Uterus (tissue), 4 donors: ENCODE measurements around the gene ATP5ME. TPM values are rescaled to one million over a fixed set of nuclear protein-coding genes. Genes with fewer than 3 reads are reported as not detected.
"Not testable (repeated sequence)": the region's sequence is repeated elsewhere in the genome, so short reads cannot be mapped to it uniquely, and the experiment has no call there.

Experiments used
- DNase-seq, 2 donors: peaks; one replicate each; pipeline ENCODE4 v3.0.0-alpha.2; 2019 to 2020
- H3K27ac ChIP-seq, 2 donors: fragments of 200-600 bp; sonication (generic); 1 replicate in 1 of 2; 2 replicates in 1 of 2; pipeline ENCODE4 v1.5.1; 2016 to 2018
- H3K27me3 ChIP-seq, 2 donors: fragments of 200-600 bp; sonication (generic); one replicate each; pipeline ENCODE4 v1.5.1; 2018 to 2019; ENCODE audit warnings: control low read depth in 1 of 2
- H3K36me3 ChIP-seq, 2 donors: fragments of 200-600 bp; sonication (generic); one replicate each; pipeline ENCODE4 v1.5.1; 2019; ENCODE audit warnings: control low read depth in 1 of 2
- H3K4me1 ChIP-seq, 2 donors: fragments of 200-600 bp; sonication (generic); one replicate each; pipeline ENCODE4 v1.5.1; 2018 to 2019; ENCODE audit warnings: control low read depth in 1 of 2
- H3K4me3 ChIP-seq, 2 donors: fragments of 200-600 bp; sonication (generic); 1 replicate in 1 of 2; 2 replicates in 1 of 2; pipeline ENCODE4 v1.5.1; 2018 to 2019; ENCODE audit warnings: mild to moderate bottlenecking in 1 of 2
- H3K9me3 ChIP-seq, 2 donors: fragments of 200-600 bp; sonication (generic); one replicate each; pipeline ENCODE4 v1.5.1; 2019; ENCODE audit warnings: control low read depth in 1 of 2
- POLR2A ChIP-seq, 2 donors: fragments of 450-650 bp; IDR thresholded peaks; one replicate each; pipeline ENCODE4 v1.6.1; 2016; ENCODE audit warnings: antibody characterized with exemption in 2 of 2, mild to moderate bottlenecking in 1 of 2, moderate library complexity in 1 of 2
- intact Hi-C: fragments of 100-400 bp; cut with DNase I; formaldehyde crosslinking; loops from one replicate; pipeline ENCODE4 v1.15.1; 2023; ENCODE audit warnings: low total_unique reads
- total RNA-seq, 4 donors: library from RNA; depleted of rRNA in 3 of 4; stranded (reverse); fragments of >200 nt in 3 of 4; gene quantifications; one replicate each; pipeline versions ENCODE4 v1.1.0 to v1.2.4, GENCODE V29; 2014 to 2023
- TF ChIP-seq, protein P1 (sequence below), 4 experiments: fragments of 200-600 bp in 2 of 4; fragments of 450-650 bp in 2 of 4; sonication (generic) in 2 of 4; IDR thresholded peaks; one replicate each; pipeline ENCODE4 v1.5.1; 2016 to 2019; ENCODE audit warnings: antibody characterized with exemption in 4 of 4, mild to moderate bottlenecking in 2 of 4, moderate library complexity in 1 of 4
- donor health status: DM: yes; HTN: yes; CAD: no.

Gene ATP5ME
- total RNA-seq, 4 donors from 2014 or later = 24.1 to 168 (median 64.2) TPM

DNA sequence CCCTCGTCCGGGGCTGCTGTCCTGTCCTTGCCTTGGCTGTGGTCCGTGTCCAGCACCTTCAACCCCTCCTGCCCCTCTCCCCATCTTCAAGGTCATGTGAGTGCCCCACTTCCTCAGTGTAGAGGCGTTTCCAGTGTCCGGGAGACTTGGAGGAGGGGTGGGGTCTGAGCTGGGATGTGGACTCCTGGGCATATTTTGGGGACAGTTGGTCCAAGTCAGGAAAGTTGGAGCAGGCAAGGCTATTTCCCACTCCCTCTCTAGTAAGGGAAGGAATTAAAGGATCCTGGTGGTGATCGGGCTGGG, 34.5 kb upstream of the ATP5ME start:
- TF ChIP-seq POLR2A (IDR thresholded peaks at IDR 0.05) = no peak
- TF ChIP-seq, protein P1, sequence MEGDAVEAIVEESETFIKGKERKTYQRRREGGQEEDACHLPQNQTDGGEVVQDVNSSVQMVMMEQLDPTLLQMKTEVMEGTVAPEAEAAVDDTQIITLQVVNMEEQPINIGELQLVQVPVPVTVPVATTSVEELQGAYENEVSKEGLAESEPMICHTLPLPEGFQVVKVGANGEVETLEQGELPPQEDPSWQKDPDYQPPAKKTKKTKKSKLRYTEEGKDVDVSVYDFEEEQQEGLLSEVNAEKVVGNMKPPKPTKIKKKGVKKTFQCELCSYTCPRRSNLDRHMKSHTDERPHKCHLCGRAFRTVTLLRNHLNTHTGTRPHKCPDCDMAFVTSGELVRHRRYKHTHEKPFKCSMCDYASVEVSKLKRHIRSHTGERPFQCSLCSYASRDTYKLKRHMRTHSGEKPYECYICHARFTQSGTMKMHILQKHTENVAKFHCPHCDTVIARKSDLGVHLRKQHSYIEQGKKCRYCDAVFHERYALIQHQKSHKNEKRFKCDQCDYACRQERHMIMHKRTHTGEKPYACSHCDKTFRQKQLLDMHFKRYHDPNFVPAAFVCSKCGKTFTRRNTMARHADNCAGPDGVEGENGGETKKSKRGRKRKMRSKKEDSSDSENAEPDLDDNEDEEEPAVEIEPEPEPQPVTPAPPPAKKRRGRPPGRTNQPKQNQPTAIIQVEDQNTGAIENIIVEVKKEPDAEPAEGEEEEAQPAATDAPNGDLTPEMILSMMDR (IDR thresholded peaks at IDR 0.05) = no peak
- Histone ChIP-seq H3K4me1 (peaks cover 0 to 15% of the 10 kb centered on the region in 2 donors), H3K27ac (no peak overlapping the region), H3K36me3 (no peaks in the 10 kb centered on the region), H3K27me3 (no peaks in the 10 kb centered on the region), H3K9me3 (no peaks in the 10 kb centered on the region), H3K4me3 (no peak overlapping the region)
- DNase-seq = no peak
- intact Hi-C loops = no loop called here

DNA sequence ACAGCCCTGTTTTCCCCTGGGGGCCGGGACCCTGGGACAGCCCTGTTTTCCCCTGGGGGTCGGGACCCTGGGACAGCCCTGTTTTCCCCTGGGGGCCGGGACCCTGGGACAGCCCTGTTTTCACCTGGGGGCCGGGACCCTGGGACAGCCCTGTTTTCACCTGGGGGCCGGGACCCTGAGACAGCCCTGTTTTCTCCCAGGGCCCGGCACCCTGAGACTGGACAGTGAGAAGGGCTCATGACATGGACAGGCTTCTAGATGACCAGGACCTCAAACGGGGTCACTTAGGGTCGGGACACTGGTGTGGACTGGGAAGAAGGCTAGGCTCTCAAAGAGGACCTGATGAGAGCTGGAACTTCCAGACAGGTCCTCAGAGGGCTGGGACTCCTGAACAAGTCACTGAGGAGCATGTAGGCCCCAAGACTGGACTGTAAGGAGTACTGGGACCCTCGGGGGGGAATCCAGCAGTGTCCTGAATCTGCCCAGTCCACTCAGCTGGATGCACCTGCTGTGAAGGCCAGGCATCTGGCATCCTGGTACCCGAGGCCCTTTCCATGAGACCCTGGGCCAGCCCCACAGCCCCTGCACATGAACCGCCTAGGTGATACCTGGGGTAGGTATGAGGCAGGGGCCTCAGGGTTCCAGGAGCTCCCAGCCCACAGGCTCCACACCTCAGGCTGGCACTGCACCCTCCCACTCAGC, 34.0 kb upstream of the ATP5ME start:
- no peaks in the 10 kb centered on the region for H3K9me3 ChIP-seq
- TF ChIP-seq POLR2A (IDR thresholded peaks at IDR 0.05) = no peak
- TF ChIP-seq, protein P1 (IDR thresholded peaks at IDR 0.05) = no peak
- peaks cover 0 to 15% of the 10 kb centered on the region in 2 donors for H3K4me1 ChIP-seq
- no peak overlapping the region for H3K27ac ChIP-seq
- H3K36me3 ChIP-seq = no peaks in the 10 kb centered on the region
- H3K27me3 ChIP-seq = no peaks in the 10 kb centered on the region
- intact Hi-C loops = no loop called here
- no peak overlapping the region for H3K4me3 ChIP-seq
- no peak for DNase-seq

DNA sequence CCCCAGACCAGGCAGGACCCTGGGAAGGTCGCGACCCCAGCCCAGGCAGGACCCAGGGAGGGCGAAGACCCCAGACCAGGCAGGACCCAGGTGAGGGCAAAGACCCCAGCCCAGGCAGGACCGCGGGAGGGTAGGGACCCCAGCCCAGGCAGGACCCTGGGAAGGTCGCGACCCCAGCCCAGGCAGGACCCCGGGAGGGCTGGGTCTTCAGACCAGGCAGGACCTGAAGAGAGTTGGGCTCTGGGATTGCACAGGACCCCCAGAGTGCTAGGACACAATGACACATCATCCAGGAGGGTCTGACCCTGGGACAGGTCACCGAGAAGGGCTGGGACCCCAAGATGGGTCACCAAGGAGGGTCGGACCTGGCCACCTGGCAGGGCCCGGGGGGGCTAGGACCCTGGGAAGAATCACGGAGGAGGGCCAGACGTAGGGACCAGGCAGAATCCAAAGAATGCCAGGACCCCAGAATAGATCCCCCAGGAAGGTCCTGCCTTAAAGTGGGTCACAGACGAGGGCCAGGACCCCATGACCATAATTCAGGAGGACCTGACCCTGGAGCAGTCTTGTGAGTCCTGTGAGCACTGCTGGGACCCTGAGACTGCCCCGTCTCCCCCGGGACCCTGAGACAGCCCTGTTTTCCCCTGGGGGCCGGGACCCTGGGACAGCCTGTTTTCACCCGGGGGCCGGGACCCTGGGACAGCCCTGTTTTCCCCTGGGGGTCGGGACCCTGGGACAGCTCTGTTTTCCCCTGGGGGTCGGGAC, 32.9 kb upstream of the ATP5ME start:
- H3K36me3 ChIP-seq = no peaks in the 10 kb centered on the region
- peaks cover 0 to 15% of the 10 kb centered on the region in 2 donors for H3K4me1 ChIP-seq
- no peak for DNase-seq
- TF ChIP-seq, protein P1 (IDR thresholded peaks at IDR 0.05) = no peak
- no peak for TF ChIP-seq POLR2A (IDR thresholded peaks at IDR 0.05)
- intact Hi-C loops = no loop called here
- H3K27me3 ChIP-seq = no peaks in the 10 kb centered on the region
- H3K4me3 ChIP-seq = peak overlapping the region; percentile 73 to 81
- H3K27ac ChIP-seq = peak overlapping the region in 1 of 2 donors; percentile 86
- H3K9me3 ChIP-seq = no peaks in the 10 kb centered on the region

DNA sequence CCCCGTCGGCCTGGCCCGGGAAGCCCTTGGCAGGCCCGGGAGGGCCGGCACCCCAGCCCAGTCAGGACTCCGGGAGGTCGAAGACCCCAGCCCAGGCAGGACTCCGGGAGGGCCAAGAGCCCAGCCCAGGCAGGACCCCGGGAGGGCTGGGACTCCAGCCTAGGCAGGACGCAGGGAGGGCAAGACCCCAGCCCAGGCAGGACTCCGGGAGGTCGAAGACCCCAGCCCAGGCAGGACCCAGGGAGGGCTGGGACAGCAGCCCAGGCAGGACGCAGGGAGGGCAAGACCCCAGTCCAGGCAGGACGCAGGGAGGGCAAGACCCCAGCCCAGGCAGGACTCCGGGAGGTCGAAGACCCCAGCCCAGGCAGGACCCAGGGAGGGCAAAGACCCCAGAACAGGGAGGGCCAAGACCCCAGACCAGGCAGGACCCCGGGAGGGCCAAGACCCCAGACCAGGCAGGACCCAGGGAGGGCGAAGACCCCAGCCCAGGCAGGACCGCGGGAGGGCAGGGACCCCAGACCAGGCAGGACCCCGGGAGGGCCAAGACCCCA, 32.1 kb upstream of the ATP5ME start:
- H3K9me3 ChIP-seq, H3K36me3 ChIP-seq, DNase-seq, H3K27me3 ChIP-seq, intact Hi-C loops: not testable (repeated sequence)
- Histone ChIP-seq H3K4me1 (peaks cover 0 to 15% of the 10 kb centered on the region in 2 donors), H3K27ac (peak overlapping the region; percentile 76 to 86), H3K4me3 (peak overlapping the region; percentile 73 to 81)

DNA sequence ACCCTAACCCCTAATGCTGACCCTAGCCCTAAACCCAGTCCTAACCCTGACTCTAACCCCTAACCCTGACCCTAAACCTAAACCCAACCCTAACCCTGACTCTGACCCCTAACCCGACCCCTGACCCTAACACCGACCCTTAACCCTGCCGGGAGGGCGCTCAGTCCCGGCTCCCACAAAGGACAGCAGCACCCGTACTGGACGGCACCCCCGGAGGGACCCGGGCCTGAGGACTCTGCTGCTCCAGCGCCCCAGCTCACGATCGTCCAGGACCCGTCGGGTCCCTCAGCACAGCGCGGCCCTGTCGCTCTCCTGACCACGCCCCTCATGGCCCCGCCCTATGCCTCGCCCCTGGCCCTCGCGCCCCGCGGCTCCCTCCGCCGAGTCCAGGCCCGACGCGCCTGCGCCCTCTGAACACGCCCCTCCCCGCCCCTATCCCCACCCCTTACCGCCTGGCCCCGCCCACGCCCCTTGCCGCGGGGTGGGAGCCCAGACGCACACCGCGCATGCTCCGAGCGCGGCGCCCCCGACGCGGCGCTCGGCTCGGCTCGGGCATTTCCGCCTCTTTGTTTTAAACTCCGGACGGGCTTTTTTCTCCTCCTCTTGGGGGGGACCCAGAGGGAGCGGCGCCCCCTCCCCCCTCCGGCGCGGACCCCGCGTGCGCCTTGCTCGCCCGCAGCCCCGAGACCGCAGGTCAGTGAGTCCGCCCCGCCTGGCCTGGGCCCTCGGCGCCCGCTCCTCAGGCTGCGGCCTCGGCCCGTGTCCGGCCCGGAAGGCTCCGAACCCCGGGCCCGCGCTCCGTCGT, 31.4 kb upstream of the ATP5ME start, which contains the start of gene PCGF3:
Gene PCGF3, plus strand, starts transcription at position 555 of the 805 bp plus-strand sequence. CDS start 27,849 bp downstream, outside the sequence.
- DNase-seq = peak; percentile 96 to 97
- Histone ChIP-seq H3K36me3 (no peaks in the 10 kb centered on the region), H3K4me3 (peak within 1 kb of the TSS; percentile 73 to 81), H3K27ac (peak within 1 kb of the TSS; percentile 76 to 86), H3K27me3 (no peaks in the 10 kb centered on the region), H3K9me3 (no peaks in the 10 kb centered on the region), H3K4me1 (peaks cover 0 to 15% of the 10 kb centered on the region in 2 donors)
- peak; percentile 46 to 73 for TF ChIP-seq POLR2A (IDR thresholded peaks at IDR 0.05)
- TF ChIP-seq, protein P1 (IDR thresholded peaks at IDR 0.05) = no peak
- intact Hi-C loops = no loop called here
